NCI-H345 treated with DMSO at 0.1 percent for 48 hours (cell line): ENCODE data around the gene TMEM184B.
A peak's percentile ranks its signal among the peaks of the same experiment; 100 is the strongest.

ENCODE experiments used
- DNase-seq: peaks from one replicate; lab custom pipeline; 2025; ENCODE audit not compliant: unreplicated experiment; lab: John Stamatoyannopoulos, UW

The TMEM184B gene

GRCh38 chr22:38282397-38282796, 9.6 kb upstream of the TMEM184B start:
- no peak for DNase-seq

DNA sequence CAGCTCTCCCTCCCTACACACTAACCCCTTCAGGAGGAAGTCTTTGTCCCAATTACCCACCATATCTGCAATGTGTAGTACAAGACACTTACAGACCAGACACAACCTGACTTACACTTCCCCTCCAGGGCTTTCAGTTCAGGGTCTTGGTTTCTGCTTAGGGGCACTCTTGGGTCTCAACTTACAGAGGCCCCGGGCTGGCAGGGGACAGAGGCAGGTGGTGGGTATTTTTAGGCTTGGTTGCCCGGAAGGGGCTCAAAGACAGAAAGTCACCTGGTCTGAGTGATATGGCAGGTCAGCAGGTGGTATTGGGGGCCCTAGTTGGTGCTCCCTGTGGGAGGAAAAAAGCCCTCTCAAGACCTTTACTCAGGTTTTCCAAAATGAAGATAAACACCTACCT, 3.4 kb upstream of the TMEM184B start:
- no peak for DNase-seq

GRCh38 chr22:38273135-38273826, 471 bp upstream of the TMEM184B start:
- no peak for DNase-seq

DNA sequence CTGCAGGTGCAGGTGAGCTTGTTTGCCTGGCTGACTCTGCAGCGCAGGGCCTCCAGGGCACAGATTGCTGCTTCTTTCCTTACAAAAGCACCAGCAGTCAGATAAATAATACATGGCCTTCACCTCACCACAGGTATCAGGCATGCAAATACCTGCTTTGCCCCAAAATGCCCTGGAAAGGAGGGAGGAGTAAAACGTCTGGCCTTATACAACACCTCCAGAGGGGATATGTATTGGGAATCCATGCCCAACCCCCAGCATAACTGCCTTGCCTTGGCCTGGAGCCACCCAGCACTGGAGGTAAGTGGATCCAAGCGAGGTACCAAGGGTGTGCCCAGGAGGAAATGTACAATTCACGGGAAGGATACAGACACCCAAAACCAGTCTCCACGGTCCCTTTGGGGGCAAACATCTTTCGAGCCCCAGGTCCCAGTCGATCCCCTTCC, 860 bp downstream of the TMEM184B start:
- peak; percentile 44 for DNase-seq

- no peak for DNase-seq
Observed at GRCh38 chr22:38271101-38271500, 1.7 kb downstream of the TMEM184B start.

DNA sequence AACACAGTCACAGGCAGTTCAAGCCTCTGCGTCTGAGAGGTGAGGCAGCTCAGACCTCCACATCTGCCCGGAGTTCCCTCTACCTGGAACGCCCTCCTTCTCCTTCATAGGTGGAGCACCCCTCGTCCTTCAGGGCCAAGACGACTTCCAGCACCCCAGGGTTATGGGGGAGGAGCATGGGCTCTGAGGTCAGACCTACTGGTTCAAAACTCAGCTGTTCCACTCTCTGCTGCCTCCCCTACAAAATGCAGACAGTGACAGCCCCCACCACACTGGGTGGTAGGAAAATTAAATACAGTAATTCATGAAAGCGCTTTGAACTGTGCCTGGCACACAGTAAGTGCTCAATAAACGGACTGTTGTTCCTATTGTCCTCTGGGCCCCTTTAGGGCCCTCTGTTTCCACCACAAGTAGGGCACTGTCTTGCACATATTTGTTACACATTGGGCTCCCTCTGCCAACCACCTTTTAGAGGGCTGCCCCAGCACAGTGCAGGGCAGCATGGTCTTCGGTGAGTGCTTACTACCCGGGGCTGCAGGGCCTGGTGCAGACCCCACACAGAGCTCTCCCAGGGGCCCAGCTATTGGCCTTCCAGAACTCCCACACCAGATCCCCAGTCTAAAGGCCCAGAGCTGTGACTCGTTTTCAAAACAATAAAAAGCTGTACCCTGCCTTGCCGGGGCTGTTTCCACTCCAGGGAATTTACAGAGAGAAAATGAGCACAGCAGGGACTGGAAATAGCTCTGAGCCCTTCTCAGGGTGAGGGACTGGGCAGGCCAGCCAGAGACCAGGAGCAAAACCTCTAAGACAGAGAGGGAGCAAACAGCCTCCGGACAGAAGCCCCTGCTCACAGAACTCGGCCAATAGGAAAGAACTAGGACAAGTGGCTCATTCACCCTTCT, 2.5 kb downstream of the TMEM184B start:
- DNase-seq = no peak

DNA sequence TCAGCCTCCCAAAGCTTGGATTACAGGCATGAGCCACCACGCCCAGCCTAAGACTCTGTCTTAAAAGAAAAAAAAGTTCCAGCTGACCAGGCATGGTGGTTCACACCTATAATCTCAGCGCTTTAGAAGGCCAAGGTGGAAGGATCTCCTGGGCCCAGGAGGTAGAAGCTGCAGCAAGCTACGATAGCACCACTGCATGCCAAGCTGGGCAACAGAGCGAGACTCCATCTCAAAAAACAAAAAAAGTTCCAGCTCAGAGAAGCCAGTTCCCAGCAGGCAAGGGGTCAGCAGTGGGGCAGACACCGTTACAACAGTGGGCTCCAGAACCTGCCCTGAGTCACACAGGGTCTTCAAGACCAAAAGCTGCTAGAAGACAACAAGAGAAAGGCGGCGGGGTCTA, 3.3 kb downstream of the TMEM184B start:
- DNase-seq = no peak

GRCh38 chr22:38267086-38267485, 5.7 kb downstream of the TMEM184B start:
- no peak for DNase-seq

DNA sequence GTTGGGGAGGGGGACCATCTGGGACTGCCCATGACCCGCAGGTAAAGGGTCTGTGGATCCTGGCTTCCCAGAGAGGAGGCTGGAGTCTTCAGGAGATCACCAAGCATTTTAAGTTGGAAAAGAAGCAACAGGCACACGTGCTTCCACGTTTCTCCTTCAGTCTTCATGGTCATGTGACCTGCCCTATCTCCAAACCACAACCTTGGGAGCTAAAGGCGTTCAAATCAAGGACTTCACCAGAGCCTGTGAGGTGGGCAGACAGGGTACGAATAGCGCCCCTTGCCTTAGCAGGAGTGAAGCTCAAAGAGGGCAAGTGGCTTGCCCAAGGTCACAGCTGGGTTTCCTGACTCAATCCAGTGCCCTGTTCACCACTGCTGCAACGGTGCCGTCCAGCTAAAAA, 6.7 kb downstream of the TMEM184B start:
- no peak for DNase-seq

DNA sequence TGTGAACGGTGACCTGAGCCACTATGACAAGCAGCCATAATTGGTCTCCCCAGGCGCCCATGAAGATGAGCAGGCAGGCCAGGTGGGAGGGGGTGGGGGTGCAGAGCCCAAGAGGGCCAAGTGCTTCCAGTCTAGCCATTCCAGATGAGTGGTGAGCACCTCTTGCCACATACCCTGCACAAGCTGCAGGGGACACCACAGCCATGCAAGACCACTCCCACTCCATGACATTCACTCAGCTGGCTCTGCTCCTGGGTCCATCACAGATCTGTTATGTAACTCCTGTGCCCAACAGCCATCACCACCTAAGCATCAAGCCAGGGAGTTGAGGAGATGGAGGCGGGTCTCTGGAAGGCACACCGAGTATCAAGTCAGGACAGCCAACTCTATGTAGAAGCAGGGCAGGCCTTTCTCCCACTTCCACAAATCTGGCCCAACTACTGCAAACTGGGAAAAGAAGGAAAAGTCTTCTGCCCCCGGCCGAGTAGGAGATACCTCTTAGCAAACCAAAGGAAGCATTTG, 8.4 kb downstream of the TMEM184B start:
- no peak for DNase-seq

DNA sequence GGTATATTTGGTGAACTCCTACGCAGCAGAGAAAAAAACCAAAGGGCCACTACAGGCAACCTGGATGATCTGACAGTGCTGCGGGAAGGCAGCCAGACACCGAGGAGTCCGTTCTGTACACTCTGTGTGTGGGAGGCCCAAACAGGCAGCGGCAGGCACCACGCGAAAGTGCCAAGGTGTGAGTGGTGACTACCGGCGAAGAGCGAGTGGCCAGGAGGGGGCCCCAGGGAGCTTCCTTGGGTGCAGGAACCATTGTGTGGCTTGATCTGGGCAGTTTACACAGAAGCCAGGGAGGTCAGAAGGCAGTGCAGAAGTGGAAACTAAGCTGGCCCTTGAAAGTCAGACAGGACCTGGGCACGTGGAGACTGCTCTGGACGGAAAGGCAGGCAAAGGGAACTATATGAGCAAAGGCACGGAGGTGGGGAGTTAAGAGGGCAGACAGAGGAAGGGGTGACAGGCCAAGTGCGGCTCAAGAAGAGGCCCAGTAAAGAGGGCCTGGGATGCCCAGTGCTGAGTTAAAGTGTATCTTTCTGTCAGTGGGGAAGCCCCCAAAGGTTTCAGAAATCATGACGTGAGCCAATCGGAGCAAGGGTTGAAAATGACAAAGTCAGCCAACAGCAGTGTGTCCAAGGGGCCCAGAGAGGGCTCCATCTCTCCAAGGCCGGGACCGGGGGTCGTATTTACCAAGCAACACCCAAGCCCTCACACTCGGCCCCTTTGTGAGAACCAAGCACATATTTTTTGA, 10.6 kb downstream of the TMEM184B start:
- DNase-seq = no peak

DNA sequence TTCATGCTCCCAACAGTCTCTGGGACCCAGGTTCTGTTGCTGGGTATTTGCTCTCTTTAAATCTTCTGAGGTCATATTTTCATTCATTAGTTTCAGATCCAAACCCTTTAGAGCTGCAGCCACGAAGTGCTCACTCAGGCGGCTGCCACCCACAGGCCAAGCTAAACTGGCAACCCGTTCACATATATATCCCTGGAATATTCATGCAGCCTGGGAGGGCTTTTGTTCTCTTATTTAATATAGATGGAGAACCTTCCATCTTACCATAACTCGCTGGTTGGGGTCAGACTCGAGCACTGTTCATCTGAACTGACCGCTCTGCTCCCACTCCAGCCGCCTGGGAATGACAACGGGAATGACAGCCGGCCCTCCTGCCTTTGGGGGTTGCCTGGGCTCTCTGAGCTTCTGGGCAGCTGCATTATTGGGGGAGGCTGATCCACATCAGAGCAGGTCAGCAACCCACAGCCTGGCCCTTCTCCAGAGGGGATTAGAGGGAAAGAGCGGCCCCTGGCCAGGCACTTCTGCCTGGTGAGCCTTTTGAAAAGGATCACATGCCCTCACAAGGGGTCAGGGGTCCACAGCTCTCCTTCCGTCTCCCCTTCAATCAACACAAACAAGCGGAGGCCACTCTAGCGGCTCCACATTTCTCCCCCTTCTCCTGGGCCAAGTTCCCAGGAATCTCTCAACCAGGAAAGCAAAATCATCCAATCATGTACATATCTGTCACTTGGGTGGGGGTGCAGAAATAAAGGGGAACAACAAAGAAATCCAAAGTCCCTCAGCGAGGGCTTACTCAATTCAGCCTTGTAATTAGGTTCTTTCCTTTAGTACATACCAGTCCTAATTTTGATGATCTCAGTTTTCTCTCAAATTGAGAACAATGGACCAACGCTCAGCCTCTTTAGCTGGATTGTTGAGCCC, 11.8 kb downstream of the TMEM184B start:
- DNase-seq = no peak

- no peak for DNase-seq
Observed at GRCh38 chr22:38259370-38259769, 13.4 kb downstream of the TMEM184B start.

DNA sequence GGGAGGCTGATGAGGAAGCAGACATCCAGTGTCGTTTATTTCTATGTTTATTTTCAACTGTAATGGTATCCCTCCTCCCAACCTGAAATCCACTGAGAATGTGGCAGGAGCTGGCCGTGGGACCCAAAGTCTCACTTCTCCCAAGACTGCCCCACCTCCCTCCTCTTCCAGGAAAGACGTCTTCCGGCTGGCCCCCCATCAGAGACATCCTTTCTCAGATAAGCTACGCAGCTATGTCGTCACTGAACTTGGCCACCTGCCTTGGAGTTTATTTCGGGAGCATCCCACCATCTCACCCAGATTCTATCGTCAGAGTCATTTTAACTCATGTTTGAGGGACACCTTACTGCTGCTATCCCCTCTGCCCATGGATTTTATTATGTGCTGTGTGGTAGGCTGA, 13.9 kb downstream of the TMEM184B start:
- no peak for DNase-seq

DNA sequence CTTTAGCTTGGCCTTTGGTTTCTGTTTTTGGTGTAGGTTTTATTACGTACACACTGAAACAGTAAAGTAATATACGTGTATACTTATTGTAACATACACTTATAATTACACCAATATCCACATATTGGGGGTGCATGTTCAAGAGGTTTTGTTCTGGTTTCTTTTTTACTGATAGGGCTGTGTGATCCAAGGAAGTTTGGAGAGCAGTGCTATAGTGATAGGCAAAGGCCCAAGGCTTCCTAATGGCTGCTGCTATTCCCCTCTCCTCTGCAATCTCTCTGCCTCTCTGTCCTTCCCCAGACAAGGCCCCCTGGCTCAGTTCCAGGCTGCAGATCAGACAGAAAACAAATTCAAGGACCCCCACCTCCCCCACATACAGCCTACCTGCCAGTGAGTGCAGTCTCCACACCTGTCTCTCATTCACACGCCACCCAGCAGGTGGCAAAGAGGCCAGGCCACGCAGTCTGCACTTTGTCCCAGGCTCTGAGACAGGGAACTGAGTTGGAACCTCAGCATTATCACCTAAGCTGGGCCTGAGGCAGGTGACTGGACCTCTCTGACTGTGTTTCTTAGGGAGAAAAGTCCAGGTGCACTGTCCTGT, 15.1 kb downstream of the TMEM184B start:
- peak; percentile 77 for DNase-seq

GRCh38 chr22:38257181-38257580, 15.6 kb downstream of the TMEM184B start:
- DNase-seq = no peak

GRCh38 chr22:38255697-38256096, 17.1 kb downstream of the TMEM184B start:
- DNase-seq = no peak

DNA sequence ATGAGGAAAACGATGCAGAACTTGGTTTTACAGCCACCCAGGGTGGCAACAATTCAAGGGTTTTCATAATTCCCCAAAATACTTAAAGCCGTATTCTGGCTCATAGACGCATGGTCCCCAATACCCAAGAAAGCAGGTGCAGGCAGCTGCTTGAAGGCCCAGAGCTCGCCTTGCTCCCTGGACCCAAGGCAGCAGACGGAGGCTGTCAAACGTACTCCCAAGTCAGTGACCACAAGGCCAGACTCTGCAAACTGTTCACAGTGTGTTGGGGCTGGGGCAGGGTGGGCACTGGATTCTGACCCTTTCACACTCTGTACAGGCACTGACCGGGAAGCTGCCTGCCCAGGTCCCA, 21.5 kb downstream of the TMEM184B start:
- no peak for DNase-seq

DNA sequence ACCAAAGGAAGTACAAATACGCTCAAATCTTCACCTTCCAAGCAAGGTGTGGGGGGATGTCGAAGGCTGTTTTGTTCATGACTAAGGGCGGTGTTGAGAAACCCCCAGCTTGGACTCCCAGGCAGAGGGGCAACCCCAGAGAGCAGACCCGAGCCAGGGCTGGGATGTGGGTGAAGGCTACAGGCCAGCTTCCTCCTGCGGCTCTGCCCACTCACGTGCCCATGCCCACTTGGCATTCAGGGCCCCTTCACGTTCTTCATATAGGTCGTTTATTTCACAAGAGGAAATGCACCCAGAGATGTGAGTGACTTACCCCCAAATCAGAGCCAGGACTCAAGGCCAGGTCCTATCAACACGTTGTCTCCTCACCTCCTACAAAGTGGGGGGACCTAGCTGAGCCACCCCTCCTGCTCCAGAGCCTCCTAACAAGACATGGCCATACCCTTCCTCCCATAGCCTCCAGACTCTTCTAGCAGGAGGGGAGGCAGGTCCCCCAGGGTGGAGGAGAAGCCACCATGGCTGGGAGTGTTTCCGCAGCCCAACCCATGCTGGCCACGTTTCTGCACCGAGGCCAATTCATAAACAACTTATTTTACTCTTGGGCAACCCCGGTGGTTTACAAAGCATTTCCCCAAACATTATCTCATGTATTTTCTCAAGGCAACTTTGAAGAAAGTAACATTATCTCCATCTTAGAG, 22.0 kb downstream of the TMEM184B start:
- no peak for DNase-seq
